SK-N-MC (cell line): ENCODE measurements around the gene FAM124A.

Experiments used
- DNase-seq: peaks from one replicate; pipeline ENCODE4 v3.0.0-alpha.2; 2011; ENCODE audit warnings: low read depth, low spot score
- H3K27ac ChIP-seq: fragments of 200-600 bp; sonication (generic); 2 replicates; pipeline ENCODE4 v1.5.1; 2016; ENCODE audit warnings: mixed run types
- H3K36me3 ChIP-seq: fragments of 200-600 bp; sonication (generic); 2 replicates; pipeline ENCODE4 v1.6.1; 2017; ENCODE audit warnings: antibody characterized with exemption, low read length, mixed read lengths; ENCODE audit not compliant: insufficient read depth
- H3K4me3 ChIP-seq: fragments of 200-600 bp; sonication (generic); 2 replicates; pipeline ENCODE4 v1.5.1; 2016
- H3K9ac ChIP-seq: fragments of 200-600 bp; sonication (generic); 2 replicates; pipeline ENCODE4 v1.8.0; 2017; ENCODE audit warnings: mixed run types, mixed read lengths; ENCODE audit not compliant: insufficient read length
- H3K9me3 ChIP-seq: fragments of 200-600 bp; sonication (generic); 2 replicates; pipeline ENCODE4 v1.6.1; 2017; ENCODE audit warnings: low read depth, mild to moderate bottlenecking, antibody characterized with exemption, low read length, moderate library complexity, mixed read lengths
- EZH2 ChIP-seq: fragments of 200-600 bp; sonication (generic); IDR thresholded peaks from one replicate; pipeline ENCODE4 v1.6.1; 2017; ENCODE audit warnings: antibody characterized with exemption
- FOXP2 ChIP-seq: optimal IDR thresholded peaks from 2 replicates; pipeline ENCODE3; 2011; ENCODE audit warnings: mild to moderate bottlenecking, moderate library complexity; ENCODE audit not compliant: insufficient read depth; ENCODE audit errors: extremely low read length, control extremely low read depth
- POLR2AphosphoS5 ChIP-seq: IDR thresholded peaks from 2 replicates; pipeline ENCODE4 v1.6.1; 2012; ENCODE audit warnings: mild to moderate bottlenecking, low read depth, low read length, borderline replicate concordance

The FAM124A gene

DNA sequence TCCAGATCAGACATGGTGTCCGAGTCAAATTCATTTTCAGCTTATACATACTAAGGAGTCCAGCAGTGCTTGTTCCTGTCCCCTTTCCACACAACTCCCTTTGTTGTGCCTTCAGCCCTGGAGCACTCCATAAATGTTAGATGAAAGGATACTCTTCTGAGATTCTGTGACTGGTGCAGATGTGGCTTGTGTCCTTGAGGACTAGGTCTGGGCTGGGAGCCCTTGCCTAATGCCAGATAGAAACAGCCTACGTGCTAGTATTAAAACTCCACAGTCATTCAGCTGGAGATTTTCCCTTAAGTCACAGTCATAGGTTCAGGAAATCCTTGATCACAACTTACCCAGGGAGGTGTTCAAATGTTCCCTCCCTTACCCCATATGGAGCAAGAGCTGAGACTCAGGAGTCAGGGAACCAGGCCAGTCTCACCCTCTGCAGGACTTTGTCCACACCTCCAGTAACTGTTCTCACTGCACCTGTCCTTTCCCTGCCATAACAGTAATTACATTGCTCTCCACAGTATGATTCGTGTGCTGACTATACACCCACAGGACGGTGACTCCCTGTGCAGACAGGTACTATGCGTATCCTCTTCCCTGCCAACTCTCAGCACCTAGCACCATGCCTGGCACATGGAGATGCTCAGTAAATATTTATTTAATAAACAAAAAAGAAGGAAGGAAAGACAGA, 101.8 kb downstream of the FAM124A start:
- no peak for DNase-seq
- Histone ChIP-seq H3K27ac (no peak overlapping the region), H3K9ac (no peak overlapping the region), H3K36me3 (no peaks in the 10 kb centered on the region), H3K4me3 (no peak overlapping the region), H3K9me3 (no peaks in the 10 kb centered on the region)
- no peak for TF ChIP-seq FOXP2
- TF ChIP-seq POLR2AphosphoS5, result no peak
- no peak for TF ChIP-seq EZH2

DNA sequence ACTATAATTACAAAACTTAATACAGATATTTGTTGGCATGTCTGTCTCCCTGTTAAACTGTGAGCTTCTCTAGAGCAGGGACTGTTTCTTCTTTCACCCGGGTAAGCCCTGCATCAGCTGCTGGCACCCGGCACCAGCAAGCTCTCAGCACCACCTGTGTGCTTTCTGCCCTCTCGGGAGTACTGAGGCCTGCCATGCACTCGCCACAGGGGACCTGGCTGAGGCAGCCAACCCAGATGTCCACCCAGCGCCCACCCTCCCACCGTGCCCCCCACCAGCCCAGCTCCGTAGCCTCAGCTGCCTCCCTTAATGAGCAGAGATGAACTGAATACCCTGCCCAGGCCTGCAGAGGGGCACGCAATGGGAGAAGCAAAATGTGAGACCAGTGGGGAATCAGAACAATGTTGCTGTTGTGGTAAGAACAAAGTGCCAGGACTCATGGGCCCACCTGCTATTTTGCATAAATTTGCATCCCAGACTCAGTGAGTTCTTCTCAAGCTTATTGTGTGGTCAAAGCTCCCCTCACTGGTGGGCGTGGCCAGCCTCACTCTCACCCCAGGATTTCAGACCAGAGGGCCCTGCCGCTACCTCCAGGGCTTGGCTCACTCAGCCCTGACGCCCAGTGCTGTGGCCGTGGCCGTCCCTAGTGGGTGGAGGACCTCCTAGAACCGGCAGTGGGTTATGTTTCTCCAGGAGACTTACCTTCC, 102.7 kb downstream of the FAM124A start:
- H3K9ac ChIP-seq, result no peak overlapping the region
- no peak overlapping the region for H3K27ac ChIP-seq
- TF ChIP-seq EZH2 (no peak), POLR2AphosphoS5 (no peak), FOXP2 (no peak)
- no peak for DNase-seq
- H3K36me3 ChIP-seq, result no peaks in the 10 kb centered on the region
- no peak overlapping the region for H3K4me3 ChIP-seq
- H3K9me3 ChIP-seq, result no peaks in the 10 kb centered on the region

- Histone ChIP-seq H3K4me3 (no peak overlapping the region), H3K27ac (no peak overlapping the region), H3K9me3 (no peaks in the 10 kb centered on the region), H3K9ac (no peak overlapping the region), H3K36me3 (no peaks in the 10 kb centered on the region)
- no peak for TF ChIP-seq EZH2
- TF ChIP-seq FOXP2, result no peak
- TF ChIP-seq POLR2AphosphoS5, result no peak
- no peak for DNase-seq
Observed at GRCh38 chr13:51325837-51326236, 103.6 kb downstream of the FAM124A start.

DNA sequence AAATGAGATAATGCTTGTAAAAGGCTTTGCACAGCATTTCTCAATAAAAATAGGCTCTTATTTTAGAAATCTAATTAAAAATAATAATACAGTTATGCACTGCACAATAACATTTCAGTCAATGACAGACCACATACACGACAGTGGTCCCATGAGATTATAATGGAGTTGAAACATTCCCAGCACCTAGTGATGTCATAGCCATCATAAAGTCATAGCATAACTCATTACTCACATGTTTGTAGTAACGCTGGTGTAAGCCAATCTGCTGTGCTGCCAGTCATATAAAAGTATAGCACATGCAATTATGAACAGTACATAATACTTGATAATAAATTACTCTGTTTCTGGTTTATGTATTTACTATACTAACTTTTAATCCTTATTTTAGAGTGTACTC, 104.6 kb downstream of the FAM124A start:
- Histone ChIP-seq H3K4me3 (no peak overlapping the region), H3K27ac (no peak overlapping the region), H3K9ac (no peak overlapping the region), H3K36me3 (no peaks in the 10 kb centered on the region), H3K9me3 (no peaks in the 10 kb centered on the region)
- no peak for TF ChIP-seq EZH2
- no peak for DNase-seq

- no peak for TF ChIP-seq EZH2
- no peak for TF ChIP-seq FOXP2
- TF ChIP-seq POLR2AphosphoS5, result no peak
- no peak for DNase-seq
- Histone ChIP-seq H3K9ac (no peak overlapping the region), H3K9me3 (no peaks in the 10 kb centered on the region), H3K27ac (no peak overlapping the region), H3K4me3 (no peak overlapping the region), H3K36me3 (no peaks in the 10 kb centered on the region)
Observed at GRCh38 chr13:51327961-51328360, 105.8 kb downstream of the FAM124A start.

- H3K9ac ChIP-seq, result no peak overlapping the region
- no peaks in the 10 kb centered on the region for H3K9me3 ChIP-seq
- DNase-seq, result no peak
- no peak overlapping the region for H3K4me3 ChIP-seq
- TF ChIP-seq FOXP2, result no peak
- TF ChIP-seq POLR2AphosphoS5, result no peak
- no peak for TF ChIP-seq EZH2
- H3K36me3 ChIP-seq, result no peaks in the 10 kb centered on the region
- no peak overlapping the region for H3K27ac ChIP-seq
Observed at GRCh38 chr13:51328488-51328887, 106.3 kb downstream of the FAM124A start.

- TF ChIP-seq EZH2 (no peak), FOXP2 (no peak), POLR2AphosphoS5 (no peak)
- Histone ChIP-seq H3K9me3 (no peaks in the 10 kb centered on the region), H3K27ac (no peak overlapping the region), H3K36me3 (no peaks in the 10 kb centered on the region), H3K9ac (no peak overlapping the region), H3K4me3 (no peak overlapping the region)
- DNase-seq, result no peak
Observed at GRCh38 chr13:51329606-51330005, 107.4 kb downstream of the FAM124A start.

DNA sequence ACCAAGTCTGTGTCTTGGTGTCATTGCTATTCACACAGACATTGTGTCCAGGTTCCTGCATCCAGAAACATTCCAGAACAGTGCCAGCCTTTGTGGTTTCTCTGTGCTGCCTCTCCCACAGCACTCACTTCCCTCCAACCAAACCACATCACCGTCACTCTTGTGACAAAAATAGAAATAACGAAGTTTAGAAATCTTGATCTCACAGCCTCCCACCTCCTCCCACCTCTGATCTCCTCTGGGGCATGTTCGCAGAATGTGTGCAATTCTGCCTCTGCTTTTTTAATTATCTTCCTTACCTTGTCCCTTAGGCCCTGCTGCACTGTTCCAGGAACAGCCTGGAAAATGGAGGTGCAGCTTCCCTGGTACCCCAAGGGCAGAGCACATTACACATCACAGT, 108.6 kb downstream of the FAM124A start:
- H3K4me3 ChIP-seq, result no peak overlapping the region
- no peak overlapping the region for H3K9ac ChIP-seq
- no peak for TF ChIP-seq FOXP2
- TF ChIP-seq EZH2, result no peak
- TF ChIP-seq POLR2AphosphoS5, result no peak
- no peaks in the 10 kb centered on the region for H3K36me3 ChIP-seq
- H3K9me3 ChIP-seq, result no peaks in the 10 kb centered on the region
- H3K27ac ChIP-seq, result no peak overlapping the region
- no peak for DNase-seq
